Retinal pigment epithelial cell (primary cell): Measurements from ENCODE around the gene NPHP4.

Experiments
- DNase-seq: peaks from one replicate; pipeline ENCODE4 v3.0.0-alpha.2; 2010; ENCODE audit warnings: low read depth
- H3K4me3 ChIP-seq: 2 replicates; pipeline ENCODE4 v1.5.1; 2011; ENCODE audit warnings: mild to moderate bottlenecking, low read length, control low read depth, moderate library complexity
- CTCF ChIP-seq: conservative IDR thresholded peaks from 2 replicates; pipeline ENCODE4 v1.5.1; 2011; ENCODE audit warnings: low read depth, low read length, control low read depth, inconsistent platforms

The NPHP4 gene

GRCh38 chr1:5827516-5827915 is 164.7 kb downstream of the NPHP4 start:
- no peak overlapping the region for H3K4me3 ChIP-seq
- no peak for DNase-seq
- TF ChIP-seq CTCF = no peak

- DNase-seq = no peak
- no peak for TF ChIP-seq CTCF
- H3K4me3 ChIP-seq = no peak overlapping the region
Observed at GRCh38 chr1:5826601-5827000, 165.6 kb downstream of the NPHP4 start.

GRCh38 chr1:5822726-5823125 is 169.5 kb downstream of the NPHP4 start:
- H3K4me3 ChIP-seq = no peak overlapping the region
- no peak for DNase-seq
- no peak for TF ChIP-seq CTCF

- H3K4me3 ChIP-seq = no peak overlapping the region
- DNase-seq = no peak
- no peak for TF ChIP-seq CTCF
Observed at GRCh38 chr1:5822266-5822665, 170.0 kb downstream of the NPHP4 start.

- TF ChIP-seq CTCF = no peak
- H3K4me3 ChIP-seq = no peak overlapping the region
- DNase-seq = no peak
Observed at GRCh38 chr1:5821540-5822176, 170.6 kb downstream of the NPHP4 start.

GRCh38 chr1:5820026-5820421 is 172.2 kb downstream of the NPHP4 start:
- no peak for DNase-seq
- no peak for TF ChIP-seq CTCF
- no peak overlapping the region for H3K4me3 ChIP-seq

- TF ChIP-seq CTCF = no peak
- no peak for DNase-seq
- H3K4me3 ChIP-seq = no peak overlapping the region
Observed at GRCh38 chr1:5819391-5820025, 172.7 kb downstream of the NPHP4 start.
